HepG2 (cell line): ENCODE measurements around the gene MYLK3. TPM values are rescaled to one million over a fixed set of nuclear protein-coding genes. Genes with fewer than 3 reads are reported as not detected.

Source experiments
- JDP2 ChIP-seq: sonication (generic); formaldehyde crosslinking; IDR thresholded peaks from 2 replicates; pipeline ENCODE4 v1.8.1; 2022; ENCODE audit warnings: missing genetic modification reagents, borderline replicate concordance
- NCOA5 ChIP-seq: sonication (generic); formaldehyde crosslinking; IDR thresholded peaks from 2 replicates; pipeline ENCODE4 v1.4.0; 2020; ENCODE audit warnings: missing genetic modification reagents
- PHB2 ChIP-seq: fragments of 450-650 bp; IDR thresholded peaks from 2 replicates; pipeline ENCODE4 v1.6.1; 2018; ENCODE audit not compliant: partially characterized antibody
- RAD21 ChIP-seq: fragments of 450-650 bp; formaldehyde crosslinking; IDR thresholded peaks from 2 replicates; pipeline ENCODE4 v1.5.0; 2020; ENCODE audit warnings: mild to moderate bottlenecking
- YY1 ChIP-seq: IDR thresholded peaks from 2 replicates; pipeline ENCODE4 v1.6.1; 2011; ENCODE audit warnings: low read length, low read depth, moderate library complexity, mild to moderate bottlenecking; ENCODE audit not compliant: insufficient read depth, insufficient replicate concordance
- ZNF160 ChIP-seq: sonication (generic); formaldehyde crosslinking; IDR thresholded peaks from 2 replicates; pipeline ENCODE4 v1.8.0; 2022; ENCODE audit warnings: mild to moderate bottlenecking, inconsistent platforms, missing genetic modification reagents
- ZNF230 ChIP-seq: sonication (generic); formaldehyde crosslinking; IDR thresholded peaks from 2 replicates; pipeline ENCODE4 v1.4.0; 2020; ENCODE audit warnings: mild to moderate bottlenecking, missing genetic modification reagents
- ZNF546 ChIP-seq: sonication (generic); formaldehyde crosslinking; conservative IDR thresholded peaks from 2 replicates; pipeline ENCODE4 v1.8.1; 2023; ENCODE audit warnings: mild to moderate bottlenecking, missing genetic modification reagents
- ZNF678 ChIP-seq: sonication (generic); formaldehyde crosslinking; IDR thresholded peaks from 2 replicates; pipeline ENCODE4 v1.4.0; 2020; ENCODE audit warnings: mild to moderate bottlenecking, missing genetic modification reagents
- ZNF724P ChIP-seq: sonication (generic); formaldehyde crosslinking; IDR thresholded peaks from 2 replicates; pipeline ENCODE4 v1.8.0; 2022; ENCODE audit warnings: missing genetic modification reagents, borderline replicate concordance
- ZNF883 ChIP-seq: sonication (generic); formaldehyde crosslinking; IDR thresholded peaks from 2 replicates; pipeline ENCODE4 v1.5.1; 2020; ENCODE audit warnings: mild to moderate bottlenecking, missing genetic modification reagents; ENCODE audit errors: not compliant biosample characterization
- polyA plus RNA-seq, 8 experiments: library from polyadenylated mRNA; depleted of rRNA in 3 of 8; stranded (reverse) in 7 of 8; unstranded in 1 of 8; fragments of >200 nt; fragmentation: Illumina TruSeq in 4 of 8; extraction: Trizol in 4 of 8; gene quantifications; 2 replicates each; pipeline versions ENCODE4 v1.2.1 to v1.2.3, GENCODE V29; 2011 to 2016; ENCODE audit warnings: low read depth in 4 of 8, missing spikeins in 1 of 8, mixed read lengths in 1 of 8; ENCODE audit not compliant: insufficient read depth in 1 of 8
- total RNA-seq, 5 experiments: library from RNA; depleted of rRNA; stranded (reverse); fragments of >200 nt; fragmentation: Illumina TruSeq; extraction: Trizol; gene quantifications; 2 replicates each; pipeline ENCODE4 v1.2.3, GENCODE V29; 2016; ENCODE audit warnings: low read depth in 1 of 5
- TF ChIP-seq, protein P1 (sequence below): IDR thresholded peaks from 2 replicates; pipeline ENCODE4 v1.6.1; 2018; ENCODE audit warnings: missing genetic modification reagents, mild to moderate bottlenecking, missing compliant biosample characterization
- TF ChIP-seq, protein P2 (sequence below): IDR thresholded peaks from 2 replicates; pipeline ENCODE4 v1.6.1; 2016; ENCODE audit warnings: mild to moderate bottlenecking, missing biosample characterization, missing genetic modification reagents
- TF ChIP-seq, protein P3 (sequence below): sonication (generic); formaldehyde crosslinking; IDR thresholded peaks from 2 replicates; pipeline ENCODE4 v1.4.0; 2020; ENCODE audit warnings: missing genetic modification reagents, borderline replicate concordance
- TF ChIP-seq, protein P4 (sequence below): sonication (generic); formaldehyde crosslinking; IDR thresholded peaks from 2 replicates; pipeline ENCODE4 v1.8.1; 2023; ENCODE audit warnings: mild to moderate bottlenecking, moderate library complexity, missing genetic modification reagents
- TF ChIP-seq, protein P5 (sequence below): sonication (generic); formaldehyde crosslinking; IDR thresholded peaks from 2 replicates; pipeline ENCODE4 v1.5.0; 2020; ENCODE audit warnings: missing genetic modification reagents
- TF ChIP-seq, protein P6 (sequence below): sonication (generic); formaldehyde crosslinking; IDR thresholded peaks from 2 replicates; pipeline ENCODE4 v1.4.0; 2020; ENCODE audit warnings: missing genetic modification reagents, mild to moderate bottlenecking, borderline replicate concordance
- TF ChIP-seq, protein P7 (sequence below): sonication (generic); formaldehyde crosslinking; IDR thresholded peaks from 2 replicates; pipeline ENCODE4 v1.4.0; 2020; ENCODE audit warnings: missing genetic modification reagents

MYLK3 gene
- total and polyA plus RNA-seq, 2 of the 13 experiments (the other 11 are each of a cell fraction or from before 2014, with no cell fraction given): 0.04 to 0.18 TPM

DNA sequence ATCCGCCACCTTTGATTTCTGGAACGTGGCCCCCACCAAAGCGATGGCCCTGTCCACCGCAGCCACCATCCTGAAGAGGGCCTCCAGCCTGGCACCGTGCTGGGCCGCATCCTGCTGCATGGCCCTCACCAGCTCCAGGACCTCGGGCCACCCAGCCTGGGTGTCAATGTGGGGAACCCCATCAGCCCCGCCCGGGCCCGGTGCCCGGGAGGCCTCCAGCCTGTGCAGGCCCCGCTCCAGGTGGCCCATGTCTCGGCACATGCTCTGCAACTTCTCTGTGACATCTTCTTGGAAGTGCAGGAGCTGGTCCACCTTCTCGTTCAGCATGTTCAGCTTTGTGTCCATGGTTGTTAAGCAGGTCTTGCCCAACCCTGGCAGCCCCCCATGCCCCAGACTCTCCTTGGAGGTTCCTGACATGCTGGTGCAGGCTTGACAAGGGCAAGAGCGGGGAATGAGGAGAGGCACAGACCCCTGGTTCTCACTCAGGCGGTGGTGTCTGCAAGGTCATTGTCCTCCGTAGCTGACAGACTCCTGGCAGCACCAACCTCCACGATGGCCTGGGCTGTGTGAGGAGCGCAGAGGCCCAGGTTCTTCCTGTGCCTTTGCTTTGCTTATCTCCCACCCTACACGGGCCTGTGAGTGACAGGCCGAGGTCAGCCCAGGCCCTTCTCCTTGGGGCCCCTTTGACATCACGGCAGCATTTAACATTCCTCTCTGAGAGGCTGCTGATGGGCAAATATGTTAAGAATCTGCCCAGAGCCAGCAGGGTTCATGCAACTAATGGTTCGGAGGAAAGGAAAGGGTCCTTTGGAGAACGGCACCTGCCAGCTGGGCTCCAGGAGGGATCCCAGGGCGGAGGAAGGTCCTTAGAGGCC is at the start of gene MYLK3 (continued):
- TF ChIP-seq, protein P1, sequence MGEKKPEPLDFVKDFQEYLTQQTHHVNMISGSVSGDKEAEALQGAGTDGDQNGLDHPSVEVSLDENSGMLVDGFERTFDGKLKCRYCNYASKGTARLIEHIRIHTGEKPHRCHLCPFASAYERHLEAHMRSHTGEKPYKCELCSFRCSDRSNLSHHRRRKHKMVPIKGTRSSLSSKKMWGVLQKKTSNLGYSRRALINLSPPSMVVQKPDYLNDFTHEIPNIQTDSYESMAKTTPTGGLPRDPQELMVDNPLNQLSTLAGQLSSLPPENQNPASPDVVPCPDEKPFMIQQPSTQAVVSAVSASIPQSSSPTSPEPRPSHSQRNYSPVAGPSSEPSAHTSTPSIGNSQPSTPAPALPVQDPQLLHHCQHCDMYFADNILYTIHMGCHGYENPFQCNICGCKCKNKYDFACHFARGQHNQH (CRISPR knock-in tag): no peak
- TF ChIP-seq ZNF883 (no peak), RAD21 (CRISPR knock-in tag) (no peak), ZNF678 (CRISPR knock-in tag) (0 out of 2 replicates have a peak, but pooled peaks have one; percentile 43), PHB2 (no peak), ZNF160 (CRISPR knock-in tag) (no peak), ZNF230 (CRISPR knock-in tag) (no peak), YY1 (no peak), NCOA5 (no peak), ZNF724P (CRISPR knock-in tag) (0 out of 2 replicates have a peak, but pooled peaks have one; percentile 42), JDP2 (CRISPR knock-in tag) (no peak), ZNF546 (CRISPR knock-in tag) (0 out of 2 replicates have a peak, but pooled peaks have one; percentile 14)
- TF ChIP-seq, protein P2, sequence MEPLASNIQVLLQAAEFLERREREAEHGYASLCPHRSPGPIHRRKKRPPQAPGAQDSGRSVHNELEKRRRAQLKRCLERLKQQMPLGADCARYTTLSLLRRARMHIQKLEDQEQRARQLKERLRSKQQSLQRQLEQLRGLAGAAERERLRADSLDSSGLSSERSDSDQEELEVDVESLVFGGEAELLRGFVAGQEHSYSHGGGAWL (CRISPR knock-in tag): no peak
- TF ChIP-seq, protein P3, sequence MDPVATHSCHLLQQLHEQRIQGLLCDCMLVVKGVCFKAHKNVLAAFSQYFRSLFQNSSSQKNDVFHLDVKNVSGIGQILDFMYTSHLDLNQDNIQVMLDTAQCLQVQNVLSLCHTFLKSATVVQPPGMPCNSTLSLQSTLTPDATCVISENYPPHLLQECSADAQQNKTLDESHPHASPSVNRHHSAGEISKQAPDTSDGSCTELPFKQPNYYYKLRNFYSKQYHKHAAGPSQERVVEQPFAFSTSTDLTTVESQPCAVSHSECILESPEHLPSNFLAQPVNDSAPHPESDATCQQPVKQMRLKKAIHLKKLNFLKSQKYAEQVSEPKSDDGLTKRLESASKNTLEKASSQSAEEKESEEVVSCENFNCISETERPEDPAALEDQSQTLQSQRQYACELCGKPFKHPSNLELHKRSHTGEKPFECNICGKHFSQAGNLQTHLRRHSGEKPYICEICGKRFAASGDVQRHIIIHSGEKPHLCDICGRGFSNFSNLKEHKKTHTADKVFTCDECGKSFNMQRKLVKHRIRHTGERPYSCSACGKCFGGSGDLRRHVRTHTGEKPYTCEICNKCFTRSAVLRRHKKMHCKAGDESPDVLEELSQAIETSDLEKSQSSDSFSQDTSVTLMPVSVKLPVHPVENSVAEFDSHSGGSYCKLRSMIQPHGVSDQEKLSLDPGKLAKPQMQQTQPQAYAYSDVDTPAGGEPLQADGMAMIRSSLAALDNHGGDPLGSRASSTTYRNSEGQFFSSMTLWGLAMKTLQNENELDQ (CRISPR knock-in tag): no peak
- TF ChIP-seq, protein P4, sequence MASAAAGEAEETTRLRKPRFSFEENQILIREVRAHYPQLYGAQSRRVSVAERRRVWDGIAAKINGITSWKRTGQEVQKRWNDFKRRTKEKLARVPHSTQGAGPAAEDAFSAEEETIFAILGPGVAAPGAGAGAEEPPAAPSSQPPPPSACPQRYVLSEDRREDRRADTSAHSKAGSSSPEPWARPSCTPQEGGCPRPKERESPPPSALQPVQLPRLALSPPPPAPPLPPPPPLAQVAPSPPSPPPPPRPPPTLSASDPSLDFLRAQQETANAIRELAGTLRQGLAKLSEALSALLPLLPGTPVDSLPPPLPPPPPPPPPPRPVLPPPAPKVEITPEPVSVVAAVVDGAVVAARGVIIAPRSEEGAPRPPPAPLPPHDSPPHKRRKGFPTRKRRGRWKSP (CRISPR knock-in tag): no peak
- TF ChIP-seq, protein P5, sequence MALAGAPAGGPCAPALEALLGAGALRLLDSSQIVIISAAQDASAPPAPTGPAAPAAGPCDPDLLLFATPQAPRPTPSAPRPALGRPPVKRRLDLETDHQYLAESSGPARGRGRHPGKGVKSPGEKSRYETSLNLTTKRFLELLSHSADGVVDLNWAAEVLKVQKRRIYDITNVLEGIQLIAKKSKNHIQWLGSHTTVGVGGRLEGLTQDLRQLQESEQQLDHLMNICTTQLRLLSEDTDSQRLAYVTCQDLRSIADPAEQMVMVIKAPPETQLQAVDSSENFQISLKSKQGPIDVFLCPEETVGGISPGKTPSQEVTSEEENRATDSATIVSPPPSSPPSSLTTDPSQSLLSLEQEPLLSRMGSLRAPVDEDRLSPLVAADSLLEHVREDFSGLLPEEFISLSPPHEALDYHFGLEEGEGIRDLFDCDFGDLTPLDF (CRISPR knock-in tag): no peak
- TF ChIP-seq, protein P6, sequence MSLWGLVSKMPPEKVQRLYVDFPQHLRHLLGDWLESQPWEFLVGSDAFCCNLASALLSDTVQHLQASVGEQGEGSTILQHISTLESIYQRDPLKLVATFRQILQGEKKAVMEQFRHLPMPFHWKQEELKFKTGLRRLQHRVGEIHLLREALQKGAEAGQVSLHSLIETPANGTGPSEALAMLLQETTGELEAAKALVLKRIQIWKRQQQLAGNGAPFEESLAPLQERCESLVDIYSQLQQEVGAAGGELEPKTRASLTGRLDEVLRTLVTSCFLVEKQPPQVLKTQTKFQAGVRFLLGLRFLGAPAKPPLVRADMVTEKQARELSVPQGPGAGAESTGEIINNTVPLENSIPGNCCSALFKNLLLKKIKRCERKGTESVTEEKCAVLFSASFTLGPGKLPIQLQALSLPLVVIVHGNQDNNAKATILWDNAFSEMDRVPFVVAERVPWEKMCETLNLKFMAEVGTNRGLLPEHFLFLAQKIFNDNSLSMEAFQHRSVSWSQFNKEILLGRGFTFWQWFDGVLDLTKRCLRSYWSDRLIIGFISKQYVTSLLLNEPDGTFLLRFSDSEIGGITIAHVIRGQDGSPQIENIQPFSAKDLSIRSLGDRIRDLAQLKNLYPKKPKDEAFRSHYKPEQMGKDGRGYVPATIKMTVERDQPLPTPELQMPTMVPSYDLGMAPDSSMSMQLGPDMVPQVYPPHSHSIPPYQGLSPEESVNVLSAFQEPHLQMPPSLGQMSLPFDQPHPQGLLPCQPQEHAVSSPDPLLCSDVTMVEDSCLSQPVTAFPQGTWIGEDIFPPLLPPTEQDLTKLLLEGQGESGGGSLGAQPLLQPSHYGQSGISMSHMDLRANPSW (CRISPR knock-in tag): no peak
- TF ChIP-seq, protein P7, sequence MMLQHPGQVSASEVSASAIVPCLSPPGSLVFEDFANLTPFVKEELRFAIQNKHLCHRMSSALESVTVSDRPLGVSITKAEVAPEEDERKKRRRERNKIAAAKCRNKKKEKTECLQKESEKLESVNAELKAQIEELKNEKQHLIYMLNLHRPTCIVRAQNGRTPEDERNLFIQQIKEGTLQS: peak; percentile 16; the same call in 1 of the 2 replicates
